Mesenchymal stem cell (in vitro differentiated cells and primary cell): Measurements from ENCODE around the gene HSD17B14.
"Not testable (repeated sequence)": the region's sequence is repeated elsewhere in the genome, so short reads cannot be mapped to it uniquely, and the experiment has no call there.

ENCODE experiments used
- DNase-seq: peaks from one replicate; pipeline ENCODE4 v3.0.0-alpha.2; 2013
- H2AFZ ChIP-seq: one replicate; pipeline ENCODE4 v1.6.1; 2013; ENCODE audit warnings: low read depth, mild to moderate bottlenecking, control low read depth, inconsistent platforms, low read length, moderate library complexity
- H2AK5ac ChIP-seq: 2 replicates; pipeline ENCODE4 v1.6.1; 2013; ENCODE audit warnings: low read length, moderate library complexity, mild to moderate bottlenecking, inconsistent platforms; ENCODE audit not compliant: severe bottlenecking
- H2BK120ac ChIP-seq: one replicate; pipeline ENCODE4 v1.6.1; 2013; ENCODE audit warnings: low read depth, mild to moderate bottlenecking, inconsistent platforms, low read length, moderate library complexity
- H2BK12ac ChIP-seq, 2 experiments: one replicate each; pipeline ENCODE4 v1.6.1; 2013; ENCODE audit warnings: inconsistent platforms in 2 of 2, low read length in 2 of 2, mild to moderate bottlenecking in 2 of 2, moderate library complexity in 2 of 2, control low read depth in 1 of 2
- H2BK15ac ChIP-seq: one replicate; pipeline ENCODE4 v1.6.1; 2013; ENCODE audit warnings: mild to moderate bottlenecking, low read depth, inconsistent platforms; ENCODE audit not compliant: poor library complexity, severe bottlenecking
- H2BK5ac ChIP-seq: 2 replicates; pipeline ENCODE4 v1.6.1; 2013; ENCODE audit warnings: low read depth, mild to moderate bottlenecking, low read length, control low read depth, inconsistent platforms; ENCODE audit not compliant: poor library complexity, severe bottlenecking
- H3K14ac ChIP-seq, 2 experiments: one replicate each; pipeline ENCODE4 v1.6.1; 2013; ENCODE audit warnings: inconsistent platforms in 2 of 2, low read length in 2 of 2, control low read depth in 1 of 2, mild to moderate bottlenecking in 1 of 2, moderate library complexity in 1 of 2
- H3K18ac ChIP-seq, 2 experiments: one replicate each; pipeline ENCODE4 v1.6.1; 2013; ENCODE audit warnings: inconsistent platforms in 2 of 2, low read length in 2 of 2, control low read depth in 1 of 2, low read depth in 1 of 2, mild to moderate bottlenecking in 1 of 2
- H3K23ac ChIP-seq, 2 experiments: one replicate each; pipeline ENCODE4 v1.6.1; 2013; ENCODE audit warnings: inconsistent platforms in 2 of 2, low read length in 2 of 2, mild to moderate bottlenecking in 2 of 2, moderate library complexity in 2 of 2, control low read depth in 1 of 2
- H3K27ac ChIP-seq: 2 replicates; pipeline ENCODE4 v1.5.1; 2013; ENCODE audit warnings: mild to moderate bottlenecking, moderate library complexity, low read length, control low read depth, inconsistent platforms; ENCODE audit not compliant: poor library complexity, severe bottlenecking
- H3K27me3 ChIP-seq, 2 experiments: 2 replicates each; pipeline versions ENCODE4 v1.6.1 to v1.7.0; 2013; ENCODE audit warnings: low read length in 2 of 2, mild to moderate bottlenecking in 2 of 2, moderate library complexity in 2 of 2, control low read depth in 1 of 2, inconsistent platforms in 1 of 2; ENCODE audit not compliant: control insufficient read depth in 1 of 2, insufficient read depth in 1 of 2
- H3K36me3 ChIP-seq, 2 experiments: 2 replicates each; pipeline versions ENCODE4 v1.6.1 to v1.7.0; 2013; ENCODE audit warnings: low read length in 2 of 2, control low read depth in 1 of 2, inconsistent platforms in 1 of 2, low read depth in 1 of 2, mild to moderate bottlenecking in 1 of 2; ENCODE audit not compliant: insufficient read depth in 2 of 2, control insufficient read depth in 1 of 2
- H3K4ac ChIP-seq, 2 experiments: one replicate each; pipeline ENCODE4 v1.6.1; 2013; ENCODE audit warnings: inconsistent platforms in 2 of 2, low read length in 2 of 2, mild to moderate bottlenecking in 2 of 2, moderate library complexity in 2 of 2, control low read depth in 1 of 2, low read depth in 1 of 2
- H3K4me1 ChIP-seq: 2 replicates; pipeline ENCODE4 v1.6.1; 2013; ENCODE audit warnings: low read depth, low read length, control low read depth; ENCODE audit not compliant: control insufficient read depth, insufficient read depth
- H3K4me2 ChIP-seq: 2 replicates; pipeline ENCODE4 v1.6.1; 2013; ENCODE audit warnings: low read length, mild to moderate bottlenecking, inconsistent platforms; ENCODE audit not compliant: poor library complexity, severe bottlenecking
- H3K4me3 ChIP-seq, 2 experiments: 2 replicates each; pipeline versions ENCODE4 v1.5.1 to v1.7.0; 2013; ENCODE audit warnings: low read length in 2 of 2, mild to moderate bottlenecking in 2 of 2, control low read depth in 1 of 2, low read depth in 1 of 2; ENCODE audit not compliant: insufficient read depth in 1 of 2
- H3K79me1 ChIP-seq: replicated peaks from 2 replicates; pipeline ENCODE4 v1.6.1; 2013; ENCODE audit warnings: mild to moderate bottlenecking, control low read depth, low read length, inconsistent platforms; ENCODE audit not compliant: poor library complexity, severe bottlenecking
- H3K9ac ChIP-seq: 2 replicates; pipeline ENCODE4 v1.7.0; 2013; ENCODE audit warnings: mild to moderate bottlenecking, low read length, moderate library complexity
- H3K9me3 ChIP-seq: 2 replicates; pipeline ENCODE4 v1.7.0; 2013; ENCODE audit warnings: mild to moderate bottlenecking, low read length; ENCODE audit not compliant: control insufficient read depth
- H4K8ac ChIP-seq: one replicate; pipeline ENCODE4 v1.6.1; 2013; ENCODE audit warnings: inconsistent platforms, mild to moderate bottlenecking, low read length, moderate library complexity
- H4K91ac ChIP-seq: one replicate; pipeline ENCODE4 v1.6.1; 2013; ENCODE audit warnings: mild to moderate bottlenecking, low read length, inconsistent platforms
- WGBS: methylation state at CpG from one replicate; pipeline ENCODE4 v1.1.7; 2013; ENCODE audit warnings: mixed read lengths; 5-methylcytosine and 5-hydroxymethylcytosine counted together

HSD17B14 gene

GRCh38 chr19:48795055-48795684 is 41.1 kb downstream of the HSD17B14 start:
- Histone ChIP-seq H4K91ac (peak overlapping the region; percentile 73), H3K4me2 (peak overlapping the region; percentile 73), H3K79me1 (no peaks in the 10 kb centered on the region), H2BK12ac (peak overlapping the region in 1 of 2 experiments; percentile 21), H3K4ac (peak overlapping the region; percentile 11 to 77), H3K4me3 (peak overlapping the region; percentile 39 to 76), H3K14ac (peak overlapping the region in 1 of 2 experiments; percentile 11), H2AK5ac (peak overlapping the region; percentile 74), H3K4me1 (peaks cover 23% of the 10 kb centered on the region), H3K23ac (no peak overlapping the region), H3K9me3 (no peaks in the 10 kb centered on the region), H2BK15ac (peak overlapping the region; percentile 98), H2AFZ (peak overlapping the region; percentile 66), H3K27me3 (no peaks in the 10 kb centered on the region), H3K27ac (peak overlapping the region; percentile 85), H4K8ac (peak overlapping the region; percentile 88), H3K9ac (peak overlapping the region; percentile 94), H3K18ac (peak overlapping the region in 1 of 2 experiments; percentile 75), H2BK120ac (no peak overlapping the region), H2BK5ac (no peak overlapping the region), H3K36me3 (peaks cover 0 to 19% of the 10 kb centered on the region in 2 experiments)
- DNase-seq = peak; percentile 96
- 4% methylated on average over 38 of the region's 38 CpGs for WGBS

GRCh38 chr19:48794291-48794690 is 42.0 kb downstream of the HSD17B14 start:
- Histone ChIP-seq H3K23ac (no peak overlapping the region), H2AK5ac (peak overlapping the region; percentile 5), H2BK120ac (no peak overlapping the region), H3K9me3 (no peaks in the 10 kb centered on the region), H3K14ac (no peak overlapping the region), H3K9ac (peak overlapping the region; percentile 94), H3K36me3 (peaks cover 0 to 11% of the 10 kb centered on the region in 2 experiments), H3K27ac (no peak overlapping the region), H3K18ac (no peak overlapping the region), H3K4me2 (no peak overlapping the region), H3K4me3 (no peak overlapping the region), H3K4ac (no peak overlapping the region), H2BK15ac (no peak overlapping the region), H3K79me1 (no peaks in the 10 kb centered on the region), H4K91ac (no peak overlapping the region), H2BK12ac (no peak overlapping the region), H2BK5ac (no peak overlapping the region), H3K4me1 (peaks cover 15% of the 10 kb centered on the region), H4K8ac (peak overlapping the region; percentile 35), H2AFZ (no peak overlapping the region), H3K27me3 (no peaks in the 10 kb centered on the region)
- no peak for DNase-seq
- 87% methylated on average over 6 of the region's 6 CpGs for WGBS

- H2BK120ac ChIP-seq = no peak overlapping the region
- no peak overlapping the region for H3K14ac ChIP-seq
- H3K23ac ChIP-seq = no peak overlapping the region
- no peak overlapping the region for H3K18ac ChIP-seq
- H4K8ac ChIP-seq = no peak overlapping the region
- H3K27ac ChIP-seq = no peak overlapping the region
- H2BK5ac ChIP-seq = no peak overlapping the region
- no peak overlapping the region for H2BK12ac ChIP-seq
- DNase-seq = no peak
- no peak overlapping the region for H3K4me3 ChIP-seq
- no peaks in the 10 kb centered on the region for H3K9me3 ChIP-seq
- no peak overlapping the region for H3K4me2 ChIP-seq
- 71% methylated on average over 5 of the region's 8 CpGs for WGBS
- peaks cover 0 to 11% of the 10 kb centered on the region in 2 experiments for H3K36me3 ChIP-seq
- no peak overlapping the region for H2AFZ ChIP-seq
- H2AK5ac ChIP-seq = no peak overlapping the region
- no peaks in the 10 kb centered on the region for H3K79me1 ChIP-seq
- no peak overlapping the region for H4K91ac ChIP-seq
- H3K4ac ChIP-seq = no peak overlapping the region
- no peak overlapping the region for H2BK15ac ChIP-seq
- no peaks in the 10 kb centered on the region for H3K27me3 ChIP-seq
- peaks cover 8% of the 10 kb centered on the region for H3K4me1 ChIP-seq
- H3K9ac ChIP-seq = no peak overlapping the region
Measured at GRCh38 chr19:48793271-48793670, 43.0 kb downstream of the HSD17B14 start.

- not testable (repeated sequence) for H2AK5ac ChIP-seq, DNase-seq, H3K4me3 ChIP-seq, H3K79me1 ChIP-seq, H3K27ac ChIP-seq, H2BK5ac ChIP-seq, H3K36me3 ChIP-seq, H3K9ac ChIP-seq, H4K8ac ChIP-seq, H3K18ac ChIP-seq, H3K9me3 ChIP-seq, H3K23ac ChIP-seq, H3K27me3 ChIP-seq, H4K91ac ChIP-seq, H3K4ac ChIP-seq, H2AFZ ChIP-seq, H3K4me2 ChIP-seq, H3K14ac ChIP-seq, H2BK12ac ChIP-seq, H2BK15ac ChIP-seq, H3K4me1 ChIP-seq, H2BK120ac ChIP-seq
- 84% methylated on average over 9 of the region's 9 CpGs for WGBS
Measured at GRCh38 chr19:48787331-48787730, 49.0 kb downstream of the HSD17B14 start.
